Embryonic facial prominence (tissue), 1 donor: ENCODE data around the gene ADRA1B.
"Not testable (repeated sequence)": the region's sequence is repeated elsewhere in the genome, so short reads cannot be mapped to it uniquely, and the experiment has no call there.

Experiments
- DNase-seq: peaks from one replicate; pipeline ENCODE4 v3.0.0-alpha.2; 2016; ENCODE audit errors: extremely low spot score

ADRA1B gene

DNA sequence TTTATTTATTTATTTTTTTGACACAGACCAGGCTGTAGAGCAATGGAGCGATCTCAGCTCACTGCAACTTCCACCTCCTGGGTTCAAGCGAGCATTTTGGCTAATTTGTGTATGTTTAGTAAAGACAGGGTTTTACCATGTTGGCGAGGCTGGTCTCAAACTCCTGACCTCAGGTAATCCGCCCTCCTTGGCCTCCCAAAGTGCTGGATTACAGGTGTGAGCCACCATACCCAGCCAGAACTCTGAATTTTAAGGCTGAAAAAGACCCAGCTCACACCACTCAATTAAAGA, 49.5 kb downstream of the ADRA1B start:
- not testable (repeated sequence) for DNase-seq

DNA sequence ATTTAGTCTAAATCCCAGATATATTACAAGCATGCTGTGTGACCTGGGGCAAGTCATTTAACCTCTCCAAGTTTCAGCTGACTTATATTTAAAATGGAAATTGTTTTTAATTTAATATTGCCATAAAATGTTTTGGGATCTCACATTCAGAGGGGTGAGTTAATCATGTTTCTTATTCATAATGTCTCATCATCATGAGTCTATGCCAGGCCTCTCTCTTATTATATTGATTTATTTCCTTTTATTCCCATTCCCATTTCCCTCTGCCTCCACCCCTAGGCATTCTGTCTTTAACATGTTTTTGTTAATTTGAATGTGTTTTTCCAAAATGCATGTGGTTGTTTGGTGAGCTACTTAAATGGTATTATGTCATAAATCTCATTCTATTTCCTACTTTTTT, 53.7 kb downstream of the ADRA1B start:
- no peak for DNase-seq

DNA sequence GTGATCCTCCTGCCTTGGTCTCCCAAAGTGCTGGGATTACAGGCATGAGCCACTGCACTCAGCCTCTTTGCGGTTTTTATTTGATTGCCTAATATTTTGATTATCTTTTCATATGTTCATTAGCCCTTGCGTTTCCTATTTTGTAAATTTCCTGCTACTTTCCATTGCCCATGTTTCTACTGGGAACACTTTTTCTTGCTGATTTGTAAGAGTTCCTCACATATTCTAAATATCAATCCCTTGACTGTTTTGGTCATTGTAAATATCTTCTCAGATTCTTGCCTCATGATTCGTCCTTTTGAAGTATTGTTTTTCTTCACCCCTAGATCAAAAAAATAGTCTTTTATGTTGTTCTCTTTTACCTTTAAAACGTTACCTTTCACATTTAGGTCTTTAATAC, 54.8 kb downstream of the ADRA1B start:
- no peak for DNase-seq

DNA sequence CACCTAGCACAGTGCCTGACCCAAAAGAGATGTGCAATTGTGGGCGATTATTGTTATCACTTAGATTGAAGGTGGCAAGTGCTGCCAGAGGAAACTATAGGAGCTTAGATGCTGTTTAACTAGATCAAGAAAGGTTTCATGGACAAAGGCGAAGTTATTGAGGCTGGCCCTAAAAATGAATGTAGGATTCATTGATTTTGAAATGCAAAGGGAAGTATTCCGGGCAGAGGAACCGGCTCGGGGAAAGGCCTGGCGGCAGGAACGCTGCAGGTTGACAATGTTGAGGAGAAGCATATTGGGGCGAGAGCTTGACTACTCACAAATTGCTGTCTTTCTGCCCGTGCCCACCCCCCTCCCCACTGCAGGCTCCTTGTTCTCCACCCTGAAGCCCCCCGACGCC, 55.2 kb downstream of the ADRA1B start:
- DNase-seq: no peak

DNA sequence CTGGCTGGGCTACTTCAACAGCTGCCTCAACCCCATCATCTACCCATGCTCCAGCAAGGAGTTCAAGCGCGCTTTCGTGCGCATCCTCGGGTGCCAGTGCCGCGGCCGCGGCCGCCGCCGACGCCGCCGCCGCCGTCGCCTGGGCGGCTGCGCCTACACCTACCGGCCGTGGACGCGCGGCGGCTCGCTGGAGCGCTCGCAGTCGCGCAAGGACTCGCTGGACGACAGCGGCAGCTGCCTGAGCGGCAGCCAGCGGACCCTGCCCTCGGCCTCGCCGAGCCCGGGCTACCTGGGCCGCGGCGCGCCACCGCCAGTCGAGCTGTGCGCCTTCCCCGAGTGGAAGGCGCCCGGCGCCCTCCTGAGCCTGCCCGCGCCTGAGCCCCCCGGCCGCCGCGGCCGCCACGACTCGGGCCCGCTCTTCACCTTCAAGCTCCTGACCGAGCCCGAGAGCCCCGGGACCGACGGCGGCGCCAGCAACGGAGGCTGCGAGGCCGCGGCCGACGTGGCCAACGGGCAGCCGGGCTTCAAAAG, 55.7 kb downstream of the ADRA1B start:
- no peak for DNase-seq

DNA sequence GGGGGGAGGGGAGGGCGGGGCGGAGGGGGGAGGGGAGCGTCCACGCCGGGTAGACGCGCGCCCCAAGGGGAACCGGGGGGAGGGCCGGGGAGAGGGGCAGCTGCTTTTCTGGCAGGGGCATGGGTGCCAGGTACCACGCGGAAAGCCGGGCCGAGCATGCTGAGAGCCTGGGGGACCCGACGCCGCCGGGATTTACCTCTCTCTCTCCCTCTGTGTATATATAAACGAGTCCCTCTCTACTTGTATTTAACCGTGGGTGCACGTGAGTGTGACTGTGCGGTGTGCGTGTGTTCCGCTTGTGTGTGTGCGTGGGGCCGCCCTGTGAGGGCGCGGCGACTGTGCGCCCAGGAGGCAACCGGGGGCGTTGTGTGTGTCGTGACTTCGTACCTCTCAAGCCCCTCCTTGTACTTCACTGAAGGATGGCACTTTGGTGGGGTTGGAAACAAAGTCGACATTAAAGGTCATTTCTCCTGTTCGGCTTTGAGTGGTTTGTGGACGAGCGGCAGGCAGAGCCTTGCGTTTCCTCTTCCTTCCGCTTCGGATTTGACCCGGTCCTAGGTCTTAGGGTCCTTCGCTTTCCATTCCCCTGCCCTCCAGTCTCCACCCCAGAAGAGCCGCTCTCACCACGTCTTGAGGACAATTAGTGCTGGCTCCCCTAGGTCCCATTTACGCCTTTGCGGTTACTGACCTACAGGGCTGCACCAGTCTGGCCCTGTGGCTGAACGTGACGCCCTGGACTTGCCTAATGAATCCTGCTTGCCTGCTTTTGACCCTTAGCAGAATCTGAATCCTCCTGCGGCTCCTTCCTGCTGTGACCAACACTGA, 56.5 kb downstream of the ADRA1B start:
- DNase-seq: no peak

DNA sequence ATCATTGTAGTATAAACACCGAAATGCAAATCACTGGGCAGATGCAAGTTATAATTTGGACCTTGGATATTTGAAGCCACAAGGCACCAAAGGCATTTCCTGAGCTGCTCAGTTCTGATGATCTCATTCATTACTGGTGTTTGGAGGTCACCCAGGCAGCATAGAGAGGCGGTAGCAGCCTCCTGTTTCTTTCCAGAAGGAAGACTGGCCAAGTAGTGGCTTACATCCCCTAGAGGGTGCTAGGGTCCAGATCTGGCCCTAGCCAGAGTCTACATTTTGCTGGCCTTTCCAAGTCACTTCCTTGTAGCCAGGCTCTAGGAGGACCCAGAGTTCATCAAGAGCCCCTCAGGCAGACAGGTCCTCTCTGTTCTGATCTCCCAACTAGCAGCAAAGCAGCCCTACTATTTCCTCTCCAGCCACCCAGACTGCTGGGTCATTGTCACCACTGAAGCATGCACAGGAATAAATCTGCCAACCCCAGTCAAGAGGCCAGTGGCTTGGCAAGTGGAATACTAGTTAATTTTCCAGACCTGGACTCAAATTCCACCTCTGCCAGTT, 59.3 kb downstream of the ADRA1B start:
- no peak for DNase-seq

DNA sequence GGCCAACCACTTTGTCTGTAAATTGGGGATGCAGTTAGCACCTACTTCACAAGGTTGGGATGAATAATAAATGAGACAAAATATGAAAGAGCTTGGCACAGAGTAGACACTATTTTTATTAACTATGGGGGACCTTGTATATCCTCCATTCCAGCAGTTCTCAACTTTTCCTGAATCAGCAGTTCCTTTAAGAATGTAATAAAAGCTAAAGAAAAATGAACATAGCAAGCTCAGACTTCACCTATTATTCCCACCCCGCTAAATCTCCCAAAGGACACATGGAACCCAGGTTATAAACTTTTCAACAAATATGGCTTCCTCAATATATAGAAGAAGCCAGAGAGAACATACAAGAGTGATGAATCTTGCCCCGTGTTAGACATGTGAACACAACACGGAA, 60.6 kb downstream of the ADRA1B start:
- no peak for DNase-seq

DNA sequence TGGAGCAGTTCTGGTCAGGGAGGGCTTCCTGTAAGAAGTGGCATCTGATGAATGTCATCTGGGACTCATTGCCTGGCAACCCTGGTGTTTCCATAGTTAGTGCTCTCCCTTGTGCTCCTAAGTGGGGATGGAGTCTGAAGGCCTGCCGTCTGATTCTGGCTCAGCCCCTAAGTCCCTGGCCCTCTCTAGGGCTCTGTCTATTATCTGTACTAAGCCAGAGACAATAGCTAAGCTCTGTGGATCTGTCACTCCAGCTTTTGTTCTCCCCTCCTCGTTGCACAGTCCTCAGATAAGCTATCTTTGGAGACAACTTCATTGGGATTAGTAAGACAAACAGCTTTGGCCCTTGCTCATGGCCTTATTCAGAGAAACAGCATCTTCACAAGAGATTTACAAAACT, 62.1 kb downstream of the ADRA1B start:
- no peak for DNase-seq

DNA sequence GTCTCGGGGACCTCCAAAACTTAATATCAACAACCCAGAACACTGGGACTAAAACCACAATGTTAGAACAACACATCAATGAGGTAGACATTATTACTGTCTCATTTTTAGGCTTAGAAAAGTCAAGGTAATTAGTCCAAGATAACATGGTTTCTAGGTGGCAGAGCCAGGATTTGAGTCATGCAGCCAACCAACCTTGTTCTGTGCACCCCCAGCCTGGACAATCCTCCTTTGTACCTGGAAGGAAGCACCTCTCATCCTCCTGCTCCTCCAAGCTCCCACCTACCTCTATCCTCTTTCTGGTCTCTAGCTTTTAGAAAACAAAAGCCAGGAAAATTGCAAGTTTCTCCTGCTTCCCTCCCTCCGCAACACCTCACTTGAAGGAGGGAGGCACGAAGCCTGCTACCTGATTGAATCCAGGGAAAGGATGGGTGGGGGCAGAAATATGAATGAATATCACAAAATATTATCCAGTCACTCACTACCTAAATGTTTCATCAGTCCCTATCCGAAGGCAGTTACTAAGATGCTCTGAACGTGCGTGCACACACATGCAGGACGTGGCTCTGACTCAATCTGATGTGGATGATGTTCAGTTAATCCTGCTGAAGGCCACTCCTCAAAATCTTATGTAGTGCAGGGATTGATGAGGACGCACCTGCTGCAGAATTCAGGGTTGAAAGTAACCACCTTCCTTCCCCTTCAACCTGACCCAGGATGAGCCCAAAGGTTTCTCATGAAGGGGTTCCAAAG, 66.3 kb downstream of the ADRA1B start:
- no peak for DNase-seq

DNA sequence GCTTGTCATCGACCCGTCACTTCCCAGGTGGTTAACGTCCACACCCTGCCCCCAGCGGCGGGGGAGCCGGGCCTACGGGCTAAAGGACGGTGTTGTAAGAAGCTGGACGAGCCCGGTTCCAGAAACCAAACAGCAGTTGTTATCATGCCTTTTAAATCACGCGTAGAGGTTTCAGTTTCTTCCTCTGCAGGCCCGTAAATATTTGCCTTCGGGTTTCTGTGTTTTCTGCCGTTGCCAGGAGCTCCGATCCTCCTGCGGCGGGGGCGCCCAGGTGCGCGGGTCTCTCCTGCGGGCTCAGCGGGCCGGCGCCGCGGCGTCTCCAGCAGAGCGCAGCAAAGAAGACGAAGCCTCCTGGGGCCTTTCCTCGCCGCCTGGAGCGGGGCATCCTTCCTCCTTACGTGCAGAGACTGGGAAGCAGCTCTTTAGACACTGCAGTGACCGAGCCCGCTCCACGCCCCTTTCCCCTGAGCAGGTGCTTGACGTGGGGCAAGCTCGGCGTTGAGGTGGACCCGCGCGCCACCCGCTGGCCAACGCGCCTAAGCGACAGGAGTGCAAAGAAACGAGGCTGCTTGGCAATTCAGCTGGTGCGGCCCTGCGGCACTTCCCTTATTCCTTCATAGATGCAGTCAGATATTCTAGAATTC, 70.9 kb downstream of the ADRA1B start:
- peak; percentile 27 for DNase-seq

DNA sequence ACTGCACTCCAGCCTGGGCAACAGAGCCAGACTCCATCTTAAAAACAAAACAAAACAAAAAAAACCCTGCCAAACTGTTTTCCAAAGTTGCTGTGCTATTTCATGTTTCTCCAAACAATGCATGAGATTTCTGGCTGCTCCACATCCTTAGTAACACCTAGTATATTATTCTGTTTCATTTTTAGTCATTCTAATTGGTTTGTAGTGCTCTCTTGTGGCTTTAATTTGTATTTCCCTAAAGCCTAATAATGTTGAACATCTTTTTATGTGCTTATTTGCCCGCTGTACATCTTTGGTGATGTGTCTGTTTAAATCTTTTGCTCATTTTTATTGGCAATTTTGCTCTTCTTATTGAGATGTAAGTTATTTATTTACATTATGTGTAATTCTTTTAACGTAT, 74.2 kb downstream of the ADRA1B start:
- DNase-seq: no peak

DNA sequence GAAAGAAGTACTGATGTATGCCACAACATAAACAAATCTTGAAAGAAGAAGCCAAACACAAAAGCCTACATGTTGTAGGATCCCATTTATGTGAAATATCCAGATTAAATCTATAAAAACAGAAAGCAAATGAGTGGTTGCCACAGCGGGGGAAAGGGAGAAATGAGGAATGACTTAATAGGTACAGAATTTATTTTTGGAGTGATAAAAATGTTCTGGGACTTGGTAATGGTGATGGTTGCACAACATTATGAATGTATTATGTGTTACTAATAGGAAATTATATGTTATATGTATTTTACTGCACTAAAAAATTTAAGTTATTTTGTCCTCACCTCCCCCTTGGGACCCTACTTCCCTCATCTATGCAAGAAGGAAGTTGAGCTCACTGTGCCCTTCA, 76.3 kb downstream of the ADRA1B start:
- no peak for DNase-seq

DNA sequence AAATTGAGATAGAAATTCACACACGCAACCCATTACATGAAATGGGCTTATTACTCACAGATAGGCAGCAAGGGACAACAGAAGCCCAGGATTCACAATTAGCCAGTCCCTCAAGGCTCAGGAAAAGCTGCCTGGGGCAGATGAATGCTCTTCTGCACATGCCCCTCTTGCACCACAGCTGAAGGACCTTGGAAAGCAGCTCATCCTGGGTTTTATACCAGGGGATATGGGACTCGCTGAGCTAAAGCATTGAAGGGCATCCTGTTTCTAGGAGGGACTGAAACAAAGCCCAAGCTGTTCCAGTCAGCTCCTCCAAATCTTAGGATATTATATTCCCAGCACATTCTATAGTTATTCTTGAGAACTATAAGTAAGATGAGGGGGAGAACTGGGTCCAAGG, 76.9 kb downstream of the ADRA1B start:
- DNase-seq: no peak

DNA sequence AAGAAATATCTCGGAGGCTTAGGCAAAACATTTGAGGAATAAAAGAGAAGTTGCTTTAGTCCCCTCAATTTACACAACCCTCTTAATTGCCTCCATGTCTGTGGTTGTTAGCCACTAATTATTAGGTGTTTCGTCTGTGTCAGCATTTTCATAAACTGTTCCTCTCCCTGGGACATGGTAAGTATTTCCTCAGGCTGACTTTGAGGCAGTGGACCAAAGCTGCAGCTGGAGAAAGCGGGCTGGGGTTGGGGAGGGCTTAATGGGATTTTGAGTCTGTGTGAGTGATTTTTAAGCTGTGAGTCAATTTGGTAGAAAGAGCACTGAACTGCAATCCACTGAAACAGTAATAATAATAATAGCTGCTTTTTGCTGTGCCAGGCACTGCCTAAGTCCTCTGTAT, 79.6 kb downstream of the ADRA1B start:
- no peak for DNase-seq

DNA sequence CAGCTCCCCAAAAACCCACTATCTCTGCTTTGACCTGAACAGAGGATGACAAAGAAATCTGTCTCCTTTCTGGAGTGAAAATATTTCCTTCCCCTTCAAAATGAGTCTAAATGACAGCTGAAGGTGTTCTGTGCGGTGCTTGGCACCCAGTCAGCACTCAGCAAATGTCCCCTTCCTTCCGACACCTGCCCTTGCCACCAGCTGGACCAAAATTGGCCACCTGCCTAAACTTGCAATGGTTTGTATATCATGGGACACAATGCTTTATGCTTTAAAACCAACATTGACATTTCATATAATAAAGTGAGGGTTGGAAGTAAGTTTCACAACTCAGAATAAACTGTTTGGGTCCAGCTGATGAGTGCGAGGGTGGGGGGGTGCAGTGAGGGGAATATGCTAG, 85.2 kb downstream of the ADRA1B start:
- DNase-seq: no peak

DNA sequence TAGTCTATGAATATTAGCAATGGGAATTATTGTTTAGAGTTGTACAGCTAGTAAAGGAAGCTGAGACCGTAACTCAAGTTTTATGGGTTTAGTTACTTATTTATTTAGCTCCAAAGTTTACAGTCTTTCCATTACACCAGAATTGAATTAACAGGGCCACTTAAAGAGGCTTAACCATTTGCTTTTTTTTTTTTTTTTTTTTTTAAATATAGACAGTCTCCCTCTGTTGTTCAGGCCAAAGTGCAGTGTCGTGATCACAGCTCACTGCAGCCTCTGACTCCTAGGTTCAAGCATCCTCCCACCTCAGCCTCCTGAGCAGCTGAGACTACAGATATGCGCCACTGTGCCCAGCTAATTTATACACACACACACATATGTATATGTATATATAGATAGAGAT, 91.2 kb downstream of the ADRA1B start:
- no peak for DNase-seq

DNA sequence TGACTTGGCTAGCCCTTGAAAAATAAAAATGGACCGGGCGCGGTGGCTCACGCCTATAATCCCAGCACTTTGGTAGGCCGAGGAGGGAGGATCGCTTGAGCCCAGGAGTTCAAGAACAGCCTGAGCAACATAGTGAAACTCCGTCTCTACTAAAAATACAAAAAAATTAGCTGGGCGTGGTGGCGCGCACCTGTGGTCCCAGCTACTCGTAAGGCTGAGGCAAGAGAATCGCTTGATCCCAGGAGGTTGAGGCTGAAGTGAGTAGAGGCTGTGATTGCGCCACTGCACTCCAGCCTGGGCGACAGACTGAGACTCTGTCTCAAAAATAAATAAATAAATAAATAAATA, 92.2 kb downstream of the ADRA1B start:
- not testable (repeated sequence) for DNase-seq

DNA sequence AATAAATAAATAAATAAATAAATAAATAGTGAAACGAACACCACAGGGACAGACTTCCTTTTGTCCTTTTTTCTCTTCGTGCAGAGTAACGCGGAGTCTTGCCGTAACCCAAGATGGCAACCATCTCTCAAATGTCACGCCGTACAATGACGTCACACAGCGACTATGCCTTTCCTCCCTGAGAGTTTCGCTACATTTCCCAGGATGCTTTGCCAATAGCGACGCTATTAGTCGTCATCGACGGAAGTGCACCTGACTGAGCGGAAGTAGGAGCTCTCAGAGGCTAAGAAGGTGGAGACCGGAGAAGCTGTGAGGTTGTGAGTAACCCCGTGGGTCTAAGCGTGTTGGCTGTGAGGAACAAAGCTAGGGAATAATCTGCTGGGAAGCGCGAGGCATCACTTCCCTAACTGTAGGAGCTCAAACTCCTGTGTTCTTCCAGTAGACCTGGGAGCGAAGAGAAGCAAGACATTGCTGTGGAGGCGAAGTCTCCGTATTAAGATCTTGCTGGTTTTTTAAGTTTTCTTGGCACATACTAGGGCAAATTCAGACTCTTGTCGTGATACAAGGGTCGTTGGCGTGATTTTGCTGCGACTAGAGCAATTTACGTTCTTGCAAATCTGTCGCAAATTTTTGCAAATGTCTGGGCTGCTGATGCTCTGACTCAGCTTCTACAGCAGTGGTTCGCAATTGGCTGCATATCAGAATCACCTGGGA, 92.8 kb downstream of the ADRA1B start, which contains the start of gene TTC1:
Gene TTC1 (plus strand): TSS at position 263 of the 714 bp plus-strand sequence. CDS start 1,390 bp downstream, outside the sequence.
- peak; percentile 97 for DNase-seq

DNA sequence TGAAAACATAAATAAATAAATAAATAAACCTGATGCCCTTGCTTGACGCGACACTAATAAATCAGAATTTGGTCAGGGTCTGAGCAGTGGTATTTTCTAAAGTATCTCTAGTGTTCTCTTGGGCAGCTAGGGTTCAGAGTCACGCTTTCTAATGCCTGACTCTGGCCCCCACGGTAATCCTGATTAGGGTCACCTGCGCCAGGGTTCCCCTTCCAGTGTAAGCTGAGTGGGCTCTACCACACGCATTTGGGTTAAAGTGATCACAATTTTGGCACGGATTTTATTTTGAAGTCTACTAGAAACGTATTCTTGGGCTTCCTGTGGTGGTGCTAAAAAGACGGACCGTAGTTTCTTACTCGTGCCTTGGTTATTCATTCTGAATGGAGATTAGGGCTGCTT, 93.3 kb downstream of the ADRA1B start:
- no peak for DNase-seq

DNA sequence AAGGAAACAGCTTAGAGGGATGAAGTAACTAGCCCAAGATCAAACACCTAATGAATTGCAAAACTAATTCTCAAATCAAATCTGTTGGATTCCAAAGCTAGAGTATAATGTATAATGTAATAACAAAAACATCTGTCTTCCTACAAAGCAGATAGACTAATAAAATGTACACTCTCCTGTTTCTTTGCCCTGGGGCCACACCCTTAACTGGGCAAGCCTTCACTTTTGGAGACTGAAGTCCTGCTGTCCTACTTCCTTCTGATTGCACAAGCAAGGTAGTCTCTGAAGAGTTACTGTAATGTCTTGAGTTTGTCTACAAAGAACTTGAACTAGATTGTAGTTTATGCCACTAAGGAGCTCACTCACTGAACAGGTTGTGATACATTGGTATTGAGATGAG, 95.2 kb downstream of the ADRA1B start:
- no peak for DNase-seq

DNA sequence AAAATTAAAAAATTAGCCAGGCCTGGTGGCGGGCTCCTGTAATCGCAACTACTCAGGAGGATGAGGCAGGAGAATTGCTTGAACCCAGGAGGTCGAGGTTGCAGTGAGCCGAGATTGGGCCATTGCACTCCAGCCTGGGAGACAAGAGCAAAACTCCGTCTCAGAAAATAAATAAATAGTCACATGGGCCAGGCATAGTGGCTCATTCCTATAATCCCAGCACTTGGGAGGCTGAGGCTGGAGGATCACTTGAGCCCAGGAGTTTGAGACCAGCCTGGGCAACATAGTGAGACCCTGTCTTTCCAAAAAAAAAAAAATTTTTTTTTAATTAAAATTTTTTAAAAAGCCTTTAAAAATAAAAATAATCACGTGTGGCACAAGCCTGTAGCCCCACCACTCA, 97.9 kb downstream of the ADRA1B start:
- not testable (repeated sequence) for DNase-seq
